H9 (cell line): Measurements from ENCODE around the gene GRK3. TPM values are rescaled to one million over a fixed set of nuclear protein-coding genes. Genes with fewer than 3 reads are reported as not detected.

ENCODE experiments used
- DNase-seq: peaks from one replicate; pipeline ENCODE4 v3.0.0-alpha.2; 2017
- H2AFZ ChIP-seq: one replicate; pipeline ENCODE4 v1.6.1; 2013; ENCODE audit warnings: mild to moderate bottlenecking, low read length, control low read depth, moderate library complexity
- H2AK5ac ChIP-seq: 2 replicates; pipeline ENCODE4 v1.6.1; 2013; ENCODE audit warnings: low read length, control low read depth, mixed read lengths; ENCODE audit not compliant: insufficient read length
- H2BK120ac ChIP-seq: one replicate; pipeline ENCODE4 v1.6.1; 2013; ENCODE audit warnings: low read depth, mild to moderate bottlenecking, low read length, control low read depth, inconsistent platforms; ENCODE audit not compliant: poor library complexity, severe bottlenecking
- H2BK12ac ChIP-seq: 2 replicates; pipeline ENCODE4 v1.6.1; 2013; ENCODE audit warnings: low read length, control low read depth, mixed read lengths, low read depth; ENCODE audit not compliant: insufficient read length
- H2BK15ac ChIP-seq: 2 replicates; pipeline ENCODE4 v1.6.1; 2013; ENCODE audit warnings: low read depth, low read length, control low read depth
- H2BK20ac ChIP-seq: one replicate; pipeline ENCODE4 v1.6.1; 2013; ENCODE audit warnings: low read depth, mild to moderate bottlenecking, low read length, control low read depth, inconsistent platforms; ENCODE audit not compliant: poor library complexity, severe bottlenecking
- H2BK5ac ChIP-seq: 2 replicates; pipeline ENCODE4 v1.6.1; 2013; ENCODE audit warnings: low read length, control low read depth, mixed read lengths; ENCODE audit not compliant: insufficient read length
- H3K14ac ChIP-seq: 2 replicates; pipeline ENCODE4 v1.6.1; 2013; ENCODE audit warnings: low read length, control low read depth; ENCODE audit not compliant: insufficient read depth
- H3K18ac ChIP-seq: 2 replicates; pipeline ENCODE4 v1.6.1; 2013; ENCODE audit warnings: low read depth, mild to moderate bottlenecking, mixed read lengths, low read length, control low read depth; ENCODE audit not compliant: insufficient read length
- H3K23ac ChIP-seq: 2 replicates; pipeline ENCODE4 v1.6.1; 2013; ENCODE audit warnings: low read length, control low read depth, mixed read lengths, low read depth; ENCODE audit not compliant: insufficient read length
- H3K23me2 ChIP-seq: 2 replicates; pipeline ENCODE4 v1.6.1; 2013; ENCODE audit warnings: low read depth, mild to moderate bottlenecking, mixed read lengths, low read length, control low read depth; ENCODE audit not compliant: insufficient read length, poor library complexity, severe bottlenecking
- H3K27ac ChIP-seq: 2 replicates; pipeline ENCODE4 v1.5.1; 2013; ENCODE audit warnings: low read length, control low read depth, mixed read lengths, low read depth; ENCODE audit not compliant: insufficient read length
- H3K27me3 ChIP-seq: 2 replicates; pipeline ENCODE4 v1.6.1; 2013; ENCODE audit warnings: low read length, control low read depth, inconsistent platforms; ENCODE audit not compliant: insufficient read depth
- H3K4ac ChIP-seq: 2 replicates; pipeline ENCODE4 v1.6.1; 2013; ENCODE audit warnings: low read depth, mild to moderate bottlenecking, control low read depth, inconsistent platforms, low read length, moderate library complexity
- H3K4me1 ChIP-seq: 2 replicates; pipeline ENCODE4 v1.6.1; 2013; ENCODE audit warnings: low read length, control low read depth, inconsistent platforms; ENCODE audit not compliant: insufficient read depth
- H3K4me2 ChIP-seq: 2 replicates; pipeline ENCODE4 v1.6.1; 2013; ENCODE audit warnings: low read length, control low read depth, mixed read lengths; ENCODE audit not compliant: insufficient read length, insufficient read depth
- H3K56ac ChIP-seq: 2 replicates; pipeline ENCODE4 v1.6.1; 2013; ENCODE audit warnings: low read depth, mild to moderate bottlenecking, mixed read lengths, low read length, control low read depth; ENCODE audit not compliant: insufficient read length
- H3K79me1 ChIP-seq: 2 replicates; pipeline ENCODE4 v1.6.1; 2013; ENCODE audit warnings: low read depth, mild to moderate bottlenecking, moderate library complexity, low read length, control low read depth, inconsistent platforms; ENCODE audit not compliant: insufficient read depth, poor library complexity, severe bottlenecking
- H3K79me2 ChIP-seq: 2 replicates; pipeline ENCODE4 v1.6.1; 2013; ENCODE audit warnings: low read length, control low read depth, inconsistent platforms; ENCODE audit not compliant: insufficient read depth
- H3K9ac ChIP-seq: 2 replicates; pipeline ENCODE4 v1.6.1; 2013; ENCODE audit warnings: low read length, control low read depth, mixed read lengths; ENCODE audit not compliant: insufficient read length; ENCODE audit errors: extremely low read depth
- H3K9me3 ChIP-seq: one replicate; pipeline ENCODE4 v1.6.1; 2013; ENCODE audit warnings: low read depth, low read length, inconsistent platforms; ENCODE audit not compliant: control insufficient read depth
- H3T11ph ChIP-seq: one replicate; pipeline ENCODE4 v1.6.1; 2013; ENCODE audit warnings: mild to moderate bottlenecking, low read length, control low read depth, inconsistent platforms
- H4K20me1 ChIP-seq: one replicate; pipeline ENCODE4 v1.6.1; 2013; ENCODE audit not compliant: control insufficient read depth, insufficient read length, insufficient read depth
- H4K5ac ChIP-seq: 2 replicates; pipeline ENCODE4 v1.6.1; 2013; ENCODE audit warnings: low read depth, mild to moderate bottlenecking, mixed read lengths, low read length, control low read depth; ENCODE audit not compliant: insufficient read length
- H4K8ac ChIP-seq: replicated peaks from 2 replicates; pipeline ENCODE4 v1.6.1; 2013; ENCODE audit warnings: low read length, control low read depth, mixed read lengths, low read depth; ENCODE audit not compliant: insufficient read length
- H4K91ac ChIP-seq: 2 replicates; pipeline ENCODE4 v1.6.1; 2013; ENCODE audit warnings: low read depth, mild to moderate bottlenecking, moderate library complexity, mixed read lengths, low read length, control low read depth; ENCODE audit not compliant: insufficient read length
- H3K27ac Mint-ChIP-seq, 3 experiments: 2 replicates in 2 of 3; 3 replicates in 1 of 3; pipeline ENCODE4 v1.8.0; 2020 to 2021; ENCODE audit warnings: mixed read lengths in 3 of 3, mild to moderate bottlenecking in 1 of 3, moderate library complexity in 1 of 3
- H3K27me3 Mint-ChIP-seq: 2 replicates; pipeline ENCODE4 v1.8.0; 2021; ENCODE audit warnings: low read depth, mild to moderate bottlenecking, moderate library complexity, mixed read lengths
- H3K36me3 Mint-ChIP-seq, 3 experiments: 2 replicates in 2 of 3; 3 replicates in 1 of 3; pipeline ENCODE4 v1.8.0; 2020 to 2021; ENCODE audit warnings: low read depth in 3 of 3, mixed read lengths in 3 of 3; ENCODE audit not compliant: insufficient read depth in 1 of 3
- H3K4me1 Mint-ChIP-seq, 2 experiments: 2 replicates each; pipeline ENCODE4 v1.8.0; 2020; ENCODE audit warnings: mixed read lengths in 2 of 2
- H3K4me3 Mint-ChIP-seq, 2 experiments: 2 replicates in 1 of 2; 3 replicates in 1 of 2; pipeline ENCODE4 v1.8.0; 2020 to 2021; ENCODE audit warnings: mild to moderate bottlenecking in 2 of 2, mixed read lengths in 2 of 2, moderate library complexity in 1 of 2
- H3K9me3 Mint-ChIP-seq, 2 experiments: 2 replicates in 1 of 2; 3 replicates in 1 of 2; pipeline ENCODE4 v1.8.0; 2020; ENCODE audit warnings: mild to moderate bottlenecking in 2 of 2, mixed read lengths in 2 of 2, moderate library complexity in 1 of 2
- WGBS: extraction: QIAGEN DNeasy Blood & Tissue Kit; methylation state at CpG from one replicate; pipeline ENCODE4 v1.1.7; 2013; ENCODE audit warnings: missing lambda C conversion rate, low lambda C conversion rate, mixed read lengths; ENCODE audit not compliant: insufficient read length; ENCODE audit errors: extremely low coverage; 5-methylcytosine and 5-hydroxymethylcytosine counted together
- total RNA-seq: library from RNA; stranded (reverse); gene quantifications from 2 replicates; pipeline ENCODE4 v1.2.1, GENCODE V29; 2021
- TF ChIP-seq, protein P1 (sequence below): fragments of 200-600 bp; sonication (generic); conservative IDR thresholded peaks from 3 replicates; pipeline ENCODE4 v1.8.0; 2021; ENCODE audit warnings: antibody characterized with exemption, mild to moderate bottlenecking

Gene GRK3
- total RNA-seq, 1 experiment from 2014 or later, result 23.9 TPM

- Histone ChIP-seq H3K4me2 (no peak overlapping the region), H3K14ac (no peak overlapping the region), H3K4me1 (peaks cover 4% of the 10 kb centered on the region; the same call in 1 of the 2 replicates), H3K79me2 (no peaks in the 10 kb centered on the region), H4K20me1 (no peaks in the 10 kb centered on the region), H3K23ac (no peak overlapping the region), H4K8ac (no peak overlapping the region), H3K56ac (no peak overlapping the region), H4K5ac (no peak overlapping the region), H2BK15ac (no peak overlapping the region), H3K18ac (no peak overlapping the region), H3K9me3 (no peaks in the 10 kb centered on the region), H2AFZ (no peak overlapping the region), H2AK5ac (no peak overlapping the region), H4K91ac (no peak overlapping the region), H3K23me2 (no peaks in the 10 kb centered on the region), H3K79me1 (no peaks in the 10 kb centered on the region), H3K4ac (no peak overlapping the region), H3T11ph (no peak overlapping the region), H3K9ac (no peak overlapping the region), H3K27me3 (no peaks in the 10 kb centered on the region), H2BK5ac (no peak overlapping the region), H2BK120ac (no peak overlapping the region), H2BK20ac (no peak overlapping the region), H2BK12ac (no peak overlapping the region), H3K27ac (no peak overlapping the region)
- no peaks in the 10 kb centered on the region for H3K27me3 Mint-ChIP-seq
- H3K4me1 Mint-ChIP-seq, result peaks cover 27 to 29% of the 10 kb centered on the region in 2 experiments
- no peak for DNase-seq
- H3K9me3 Mint-ChIP-seq, result no peaks in the 10 kb centered on the region
- no peak overlapping the region for H3K4me3 Mint-ChIP-seq
- H3K36me3 Mint-ChIP-seq, result peaks cover 0 to 10% (median 5%) of the 10 kb centered on the region in 3 experiments; a peak in 5 of 7 replicates
- TF ChIP-seq, protein P1, sequence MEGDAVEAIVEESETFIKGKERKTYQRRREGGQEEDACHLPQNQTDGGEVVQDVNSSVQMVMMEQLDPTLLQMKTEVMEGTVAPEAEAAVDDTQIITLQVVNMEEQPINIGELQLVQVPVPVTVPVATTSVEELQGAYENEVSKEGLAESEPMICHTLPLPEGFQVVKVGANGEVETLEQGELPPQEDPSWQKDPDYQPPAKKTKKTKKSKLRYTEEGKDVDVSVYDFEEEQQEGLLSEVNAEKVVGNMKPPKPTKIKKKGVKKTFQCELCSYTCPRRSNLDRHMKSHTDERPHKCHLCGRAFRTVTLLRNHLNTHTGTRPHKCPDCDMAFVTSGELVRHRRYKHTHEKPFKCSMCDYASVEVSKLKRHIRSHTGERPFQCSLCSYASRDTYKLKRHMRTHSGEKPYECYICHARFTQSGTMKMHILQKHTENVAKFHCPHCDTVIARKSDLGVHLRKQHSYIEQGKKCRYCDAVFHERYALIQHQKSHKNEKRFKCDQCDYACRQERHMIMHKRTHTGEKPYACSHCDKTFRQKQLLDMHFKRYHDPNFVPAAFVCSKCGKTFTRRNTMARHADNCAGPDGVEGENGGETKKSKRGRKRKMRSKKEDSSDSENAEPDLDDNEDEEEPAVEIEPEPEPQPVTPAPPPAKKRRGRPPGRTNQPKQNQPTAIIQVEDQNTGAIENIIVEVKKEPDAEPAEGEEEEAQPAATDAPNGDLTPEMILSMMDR, result no peak
- no CpG with 5 or more reads among the region's 4 CpGs for WGBS
- no peak overlapping the region for H3K27ac Mint-ChIP-seq
Measured at GRCh38 chr22:25626624-25626990, 62.1 kb downstream of the GRK3 start.
